ENCODE results near the gene SCUBE2. TPM values are rescaled to one million over a fixed set of nuclear protein-coding genes. Genes with fewer than 3 reads are reported as not detected.
"Not testable (repeated sequence)": the region's sequence is repeated elsewhere in the genome, so short reads cannot be mapped to it uniquely, and the experiment has no call there.

The SCUBE2 gene
- polyA plus RNA-seq, 3 donors = 10.0 to 72.2 (median 11.0) TPM

DNA sequence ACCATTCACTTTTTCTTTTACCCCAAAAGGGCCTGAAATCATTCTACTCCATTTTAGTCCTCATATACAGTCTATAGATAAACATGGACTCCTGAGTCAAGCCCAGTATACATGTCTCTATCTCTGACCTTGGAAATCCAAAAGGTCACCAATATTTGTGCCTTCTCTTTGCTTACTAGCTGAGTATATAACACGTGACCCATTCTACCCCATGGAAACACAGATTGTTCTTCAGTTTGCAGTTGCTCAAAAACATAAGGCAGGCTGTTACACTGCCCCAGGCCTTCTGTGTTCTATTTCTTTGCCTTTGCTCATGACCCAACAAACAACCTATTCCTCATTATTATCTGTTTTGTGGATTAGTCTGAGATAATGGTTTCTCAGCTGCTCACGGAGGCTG lies 93.4 kb downstream of the SCUBE2 start:
- H3K27ac ChIP-seq (ENCODE audit: low read depth, low read length) = no peak overlapping the region
- WGBS, 3 donors = 88 to 93% (median 89%) methylated on average over 2 of the region's 2 CpGs

DNA sequence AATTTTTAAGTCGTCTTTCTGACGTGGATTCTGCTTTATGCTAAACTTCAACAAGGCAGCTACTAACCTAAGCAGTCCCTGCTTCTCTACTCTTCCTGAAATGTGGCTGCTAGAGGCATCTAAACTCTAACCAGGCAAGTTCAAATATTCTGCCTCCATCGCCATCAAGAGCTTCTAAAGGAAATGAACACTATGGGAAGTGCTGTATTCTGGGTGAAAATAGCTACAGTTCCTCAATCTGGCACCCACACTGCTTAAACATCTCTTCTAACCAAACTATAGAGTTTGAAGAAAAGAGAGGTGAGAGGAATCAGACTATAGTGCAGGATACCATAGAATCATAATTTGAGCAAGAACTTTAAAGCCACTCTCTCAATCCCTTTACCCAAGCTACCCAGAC lies 93.9 kb downstream of the SCUBE2 start:
- 79 to 88% (median 84%) methylated on average over 3 of the region's 3 CpGs for WGBS, 3 donors
- H3K27ac ChIP-seq (ENCODE audit: low read depth, low read length) = no peak overlapping the region

DNA sequence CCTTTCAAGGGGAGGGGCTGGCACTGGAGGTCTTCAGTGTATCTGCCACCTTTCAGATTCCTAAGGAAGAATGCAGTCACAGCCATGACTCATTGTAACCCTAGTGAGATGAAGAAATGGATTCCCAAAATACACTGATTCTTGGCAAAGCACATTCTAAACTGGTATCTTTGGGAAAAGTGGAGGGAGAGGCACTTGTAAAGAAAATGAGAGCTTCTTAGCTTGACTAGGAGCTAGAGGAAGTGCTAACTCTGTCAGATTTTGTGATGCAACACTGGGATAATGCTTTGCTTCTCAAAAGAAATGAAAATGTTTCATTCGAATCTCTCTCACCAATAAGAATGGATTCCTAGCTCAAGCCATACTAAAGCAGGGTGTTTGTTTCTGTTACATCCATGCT lies 101.9 kb downstream of the SCUBE2 start:
- H3K27ac ChIP-seq (ENCODE audit: low read depth, low read length) = no peak overlapping the region
- 59 to 83% (median 75%) methylated on average over 1 of the region's 1 CpG for WGBS, 3 donors

DNA sequence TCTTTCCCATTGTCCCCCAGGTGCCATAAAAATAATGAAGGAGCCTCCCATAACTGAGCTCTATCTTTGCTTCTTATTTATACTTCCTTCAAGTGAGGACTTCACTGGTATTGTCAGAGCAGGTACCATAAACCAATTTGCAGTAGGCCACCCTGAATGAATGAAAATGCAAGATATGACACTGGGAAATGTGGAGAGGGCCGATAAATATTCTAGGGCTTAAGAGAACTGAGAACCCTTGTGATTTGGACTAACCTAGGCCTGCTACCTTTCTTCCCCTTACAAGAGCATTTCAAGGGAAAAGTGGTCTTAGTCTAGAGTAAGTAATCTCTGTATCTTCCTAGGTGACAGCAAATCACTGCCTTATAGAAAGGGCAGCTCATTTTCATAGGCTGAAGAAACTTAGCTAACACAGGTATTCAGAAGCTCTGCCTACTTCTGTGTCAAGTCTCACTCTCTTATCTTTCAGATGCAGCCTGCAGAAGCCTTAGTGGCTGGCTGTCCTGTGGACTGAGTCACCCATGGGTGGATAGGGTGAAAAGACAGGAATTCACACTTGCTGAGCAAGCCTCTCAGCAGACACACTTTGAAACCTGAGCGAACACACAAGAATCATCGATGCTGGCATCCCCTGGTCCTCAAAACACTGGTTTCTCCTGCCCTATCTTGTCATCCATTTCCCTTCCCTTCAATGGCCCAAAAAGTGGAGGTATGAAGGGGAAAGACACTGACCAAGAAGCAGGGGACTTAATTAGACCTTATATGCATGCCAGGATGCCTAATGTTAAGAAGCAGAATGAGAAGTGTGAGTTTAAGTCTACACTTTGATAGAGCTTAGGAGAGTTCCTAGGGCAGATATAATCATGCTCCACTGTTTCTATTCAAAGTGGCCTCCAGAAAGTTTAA lies 102.8 kb downstream of the SCUBE2 start:
- H3K27ac ChIP-seq (ENCODE audit: low read depth, low read length) = no peak overlapping the region
- 63 to 83% (median 77%) methylated on average over 3 of the region's 3 CpGs for WGBS, 3 donors

DNA sequence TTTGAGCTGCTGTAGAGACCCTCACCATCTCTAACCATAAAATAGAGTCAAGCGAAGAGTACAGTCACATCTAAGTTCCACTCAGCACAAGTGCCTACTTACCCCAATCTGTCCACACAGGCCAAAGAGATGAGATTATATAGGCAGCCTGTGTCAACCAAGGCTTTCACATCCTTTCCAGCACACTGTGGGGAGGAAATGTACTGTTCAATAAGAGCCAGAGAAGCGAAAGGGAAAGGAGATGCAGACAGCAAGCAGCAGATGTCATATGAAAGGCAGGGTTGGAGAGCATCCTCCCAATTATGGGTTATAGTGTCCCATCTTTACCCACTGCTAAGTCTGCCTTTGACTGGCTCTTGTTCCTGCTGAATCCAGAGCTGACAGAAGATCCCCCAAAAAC lies 104.0 kb downstream of the SCUBE2 start:
- H3K27ac ChIP-seq (ENCODE audit: low read depth, low read length) = no peak overlapping the region
- 88 to 90% (median 90%) methylated on average over 2 of the region's 2 CpGs for WGBS, 3 donors

DNA sequence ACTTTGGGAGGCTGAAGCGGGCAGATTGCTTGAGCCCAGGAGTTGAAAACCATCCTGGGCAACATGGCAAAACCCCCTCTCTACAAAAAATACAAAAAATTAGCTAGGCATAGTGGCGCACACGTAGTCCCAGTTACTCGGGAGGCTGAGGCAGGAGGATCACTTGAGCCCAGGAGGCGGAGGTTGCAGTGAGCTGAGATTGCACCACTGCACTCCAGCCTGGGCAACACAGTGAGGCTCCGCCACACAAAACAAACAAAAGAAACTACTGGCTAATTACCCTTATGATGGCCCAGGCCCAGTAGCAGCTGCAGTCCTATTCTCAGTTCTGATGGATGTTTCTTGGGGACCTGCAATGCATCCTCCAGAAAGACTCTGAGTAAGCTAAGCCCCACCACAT lies 104.6 kb downstream of the SCUBE2 start:
- WGBS, 3 donors = 96 to 97% (median 96%) methylated on average over 6 of the region's 6 CpGs
- H3K27ac ChIP-seq (ENCODE audit: low read depth, low read length) = not testable (repeated sequence)

DNA sequence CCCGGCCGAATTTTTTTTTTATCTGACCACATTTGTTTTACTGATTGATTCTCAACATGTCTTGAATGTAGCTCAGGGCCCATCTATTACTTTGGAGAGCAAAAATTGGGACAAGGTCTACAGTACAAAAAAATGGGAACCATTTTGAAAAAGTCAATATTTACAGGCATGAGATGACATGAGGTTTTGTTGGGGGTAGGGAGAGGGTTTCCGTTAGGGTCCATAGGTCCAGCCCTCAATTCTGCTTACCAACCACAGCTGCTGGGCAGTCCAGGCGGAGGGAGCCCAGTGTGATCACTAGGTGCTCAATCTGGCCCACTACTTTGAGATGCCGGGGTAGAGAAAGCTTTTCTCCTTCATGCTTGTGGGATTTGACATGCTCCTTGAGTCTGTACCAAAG lies 105.9 kb downstream of the SCUBE2 start:
- 90 to 97% (median 96%) methylated on average over 5 of the region's 5 CpGs for WGBS, 3 donors
- H3K27ac ChIP-seq (ENCODE audit: low read depth, low read length) = no peak overlapping the region

DNA sequence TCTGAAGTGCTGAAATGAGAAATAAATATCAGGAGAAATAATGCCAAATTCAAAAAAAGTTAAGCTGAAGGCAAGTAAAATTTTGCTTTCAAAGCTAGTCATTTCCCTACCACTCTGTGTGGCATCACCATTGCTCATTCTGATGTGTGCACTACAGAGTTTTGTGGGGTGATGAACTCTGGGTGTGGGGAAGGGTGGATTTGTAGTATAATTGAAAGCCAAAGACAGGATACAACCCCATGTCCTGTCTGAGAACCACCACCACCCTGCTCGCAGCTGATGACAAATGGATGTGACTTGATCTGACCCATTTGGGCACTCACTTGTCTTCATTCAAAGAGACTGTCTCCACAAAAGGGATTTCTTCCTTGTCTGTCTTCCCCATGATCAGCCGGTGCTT lies 107.8 kb downstream of the SCUBE2 start:
- WGBS, 3 donors = 68 to 81% (median 78%) methylated on average over 2 of the region's 2 CpGs
- no peak overlapping the region for H3K27ac ChIP-seq (ENCODE audit: low read depth, low read length)

DNA sequence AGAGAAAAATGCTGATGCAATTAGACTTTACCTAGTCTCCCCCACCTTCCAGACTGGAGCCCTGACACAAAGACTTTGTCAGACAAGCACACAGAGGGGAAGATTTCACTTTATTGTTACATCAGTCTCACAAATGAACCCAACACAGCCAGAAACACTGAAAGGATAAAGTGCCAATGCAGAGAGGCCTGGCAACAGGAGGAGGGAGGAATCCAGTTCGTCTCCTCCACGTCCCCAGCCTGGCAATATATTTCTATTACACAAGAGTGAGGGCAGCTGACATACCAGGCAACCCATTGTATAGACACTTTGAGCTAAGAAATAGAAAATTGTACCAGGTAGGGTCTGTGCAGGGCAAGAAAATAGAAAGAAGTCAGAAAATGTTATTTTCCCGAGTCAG lies 110.9 kb downstream of the SCUBE2 start:
- H3K27ac ChIP-seq (ENCODE audit: low read depth, low read length) = no peak overlapping the region
- WGBS, 3 donors = 74 to 85% (median 76%) methylated on average over 3 of the region's 3 CpGs

DNA sequence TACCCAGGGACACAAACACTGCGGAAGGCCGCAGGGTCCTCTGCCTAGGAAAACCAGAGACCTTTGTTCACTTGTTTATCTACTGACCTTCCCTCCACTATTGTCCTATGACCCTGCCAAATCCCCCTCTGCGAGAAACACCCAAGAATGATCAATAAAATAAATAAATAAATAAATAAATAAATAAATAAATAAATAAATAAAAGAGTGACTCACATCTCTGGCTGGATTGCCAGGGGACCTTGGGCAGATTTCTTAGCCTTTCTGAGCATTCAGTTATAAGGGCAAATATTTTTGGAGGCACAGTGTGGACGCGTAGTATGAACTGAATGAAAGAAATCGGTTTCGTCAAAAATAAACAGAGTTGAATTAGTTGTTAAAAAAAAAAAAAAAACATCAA lies 112.0 kb downstream of the SCUBE2 start:
- H3K27ac ChIP-seq (ENCODE audit: low read depth, low read length) = not testable (repeated sequence)
- 92 to 100% (median 92%) methylated on average over 3 to 5 of the region's 7 CpGs for WGBS, 3 donors

DNA sequence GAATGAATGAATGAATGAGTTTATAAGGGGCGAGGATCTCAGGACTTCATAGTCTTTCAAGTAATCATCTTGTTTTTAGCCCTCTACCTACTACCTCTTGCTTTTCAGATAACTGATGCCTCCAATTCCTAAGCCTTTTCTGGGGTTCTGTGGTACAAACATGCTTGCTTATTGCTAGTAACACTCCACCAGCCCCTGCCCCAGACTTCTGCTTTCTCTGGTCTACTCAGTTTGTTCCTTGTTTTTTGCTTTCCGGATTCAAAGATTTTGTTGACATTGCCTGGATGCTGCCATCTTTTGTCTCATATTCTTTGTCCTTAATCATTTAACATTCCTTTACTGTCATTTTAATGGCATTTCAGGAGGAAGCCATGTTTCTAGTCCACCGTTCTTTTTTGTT lies 118.3 kb downstream of the SCUBE2 start:
- WGBS, 3 donors = 71 to 78% (median 77%) methylated on average over 3 of the region's 3 CpGs
- H3K27ac ChIP-seq (ENCODE audit: low read depth, low read length) = no peak overlapping the region

DNA sequence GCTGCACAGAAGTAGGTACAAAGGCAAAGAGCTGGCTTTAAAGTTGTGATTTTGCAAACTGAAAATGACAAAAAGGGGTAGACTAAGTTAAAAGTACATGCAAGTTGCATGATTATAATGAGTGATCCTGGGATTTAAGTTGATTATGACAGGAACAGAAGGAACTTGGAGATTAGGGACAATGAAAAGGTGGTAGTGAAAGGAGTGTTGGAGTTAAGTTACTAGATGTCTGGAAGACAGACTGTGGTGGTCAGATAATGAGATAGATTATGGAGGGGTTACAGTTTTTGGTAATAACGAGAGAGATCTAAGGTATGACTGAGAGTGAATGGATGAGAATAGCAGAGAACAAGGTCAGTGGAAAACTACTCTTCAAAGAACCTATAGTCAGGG lies 119.5 kb downstream of the SCUBE2 start:
- no peak overlapping the region for H3K27ac ChIP-seq (ENCODE audit: low read depth, low read length)
- 71 to 88% (median 86%) methylated on average over 1 of the region's 1 CpG for WGBS, 3 donors

DNA sequence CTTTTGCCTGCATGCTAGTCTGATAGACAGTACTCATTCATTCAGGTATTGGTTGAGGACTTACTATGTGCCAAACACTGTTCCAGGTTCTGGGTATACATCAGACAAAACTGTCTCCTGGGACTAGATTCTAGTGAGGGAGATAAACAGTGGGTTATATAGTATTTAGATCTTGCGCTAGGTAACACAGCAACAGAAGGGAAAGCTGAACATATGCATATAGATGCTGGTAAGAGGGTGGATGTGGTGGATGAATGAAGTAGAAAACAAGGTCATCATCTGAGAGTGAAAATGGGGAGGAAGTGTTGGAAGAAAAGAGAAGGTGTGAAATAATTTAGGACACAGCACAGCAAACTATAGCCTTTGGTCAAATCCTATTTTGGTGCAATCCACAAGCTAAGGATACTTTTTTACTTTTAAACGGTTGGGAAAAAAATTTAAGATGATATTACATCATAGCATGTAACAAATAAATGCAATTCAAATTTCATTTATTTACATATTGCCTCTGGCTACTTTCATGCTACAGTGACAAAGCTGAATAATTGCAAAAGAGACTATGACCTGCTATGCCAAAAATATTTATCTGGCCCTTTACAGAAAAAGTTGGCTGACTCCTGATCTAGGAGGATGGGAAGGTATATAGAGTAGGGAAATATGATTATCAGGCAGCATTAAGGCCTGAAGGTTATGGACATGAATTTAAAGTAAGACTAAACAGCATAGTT lies 120.0 kb downstream of the SCUBE2 start:
- WGBS, 3 donors = 81 to 83% (median 83%) methylated on average over 2 of the region's 2 CpGs
- no peak overlapping the region for H3K27ac ChIP-seq (ENCODE audit: low read depth, low read length)

Other genes starting within 250 kb of the SCUBE2 start
- 10 to 100 TPM in 2 of 3 donors, 1 to 10 TPM in 1; 9.5 to 33.3 (median 11.8) TPM for gene AKIP1, start 180.4 kb downstream of the SCUBE2 start, polyA plus RNA-seq
- not detected for gene C11orf16, start 158.7 kb downstream of the SCUBE2 start, polyA plus RNA-seq
- under 1 TPM in 1 of 3 donors, not detected in 2; 0.48 TPM for gene ASCL3, start 148.6 kb downstream of the SCUBE2 start, polyA plus RNA-seq
- 10 to 100 TPM; 25.2 to 32.0 (median 28.2) TPM for gene TMEM9B, start 127.2 kb downstream of the SCUBE2 start, polyA plus RNA-seq
- gene NRIP3, start 87.6 kb downstream of the SCUBE2 start, polyA plus RNA-seq = under 1 TPM; 0.16 to 0.61 (median 0.34) TPM
- gene DENND5A, start 173.8 kb upstream of the SCUBE2 start, polyA plus RNA-seq = 10 to 100 TPM; 39.3 to 79.4 (median 70.3) TPM
- 1 to 10 TPM; 7.3 to 8.8 (median 8.8) TPM for gene TMEM41B, start 223.0 kb upstream of the SCUBE2 start, polyA plus RNA-seq

Data from adipose tissue (tissue), 3 donors.